Stimulated activated CD4-positive, alpha-beta T cell treated with anti-CD3 and anti-CD28 coated beads, Interleukin-1b, Interleukin-23, amount 100 ng/mL, for 24 hours (primary cell): Measurements from ENCODE around the gene ATAT1.

Experiments
- DNase-seq, 4 experiments: peaks; one replicate each; pipeline ENCODE4 v3.0.0-alpha.2; 2020; ENCODE audit warnings: low read depth in 4 of 4, low spot score in 1 of 4

ATAT1 gene

DNA sequence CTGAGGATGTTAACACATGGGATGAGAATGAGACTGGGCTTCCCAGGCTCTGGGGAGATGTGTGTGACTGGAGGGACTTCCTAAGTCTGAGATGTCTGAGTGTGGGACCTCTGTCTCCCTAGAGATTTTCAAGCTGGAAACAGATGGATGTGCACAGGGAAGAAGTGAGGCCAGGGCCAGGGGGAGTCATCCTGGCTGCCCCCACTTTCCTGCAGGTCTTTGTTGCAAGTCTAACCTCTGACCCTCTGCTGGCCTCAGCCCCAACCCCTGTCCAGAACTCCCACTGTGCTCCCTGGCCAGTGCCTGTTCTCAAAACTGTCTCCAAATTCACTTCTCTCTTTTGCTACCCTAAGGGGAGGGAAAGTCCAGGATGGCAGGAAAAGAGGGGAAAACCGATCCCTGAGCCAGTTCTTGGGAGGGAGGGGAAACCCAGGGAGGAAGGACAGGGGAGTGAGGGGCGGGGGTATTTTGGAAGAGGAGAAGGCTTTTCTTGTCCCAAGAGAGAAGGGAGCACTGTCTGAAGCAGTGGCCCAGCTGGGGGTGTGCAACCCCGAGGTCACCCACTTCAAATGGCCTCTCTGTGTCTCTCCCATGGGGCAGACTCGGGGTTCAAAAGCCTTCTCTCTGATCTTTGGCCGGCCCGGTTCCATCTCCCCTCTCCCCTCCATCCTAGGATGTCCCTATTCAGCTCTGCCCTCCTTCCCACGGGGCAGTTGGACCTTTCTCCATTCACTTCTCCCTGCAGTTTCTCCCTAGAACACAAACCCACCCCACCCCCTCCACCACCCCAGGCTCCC is 56.7 kb downstream of the ATAT1 start:
- no peak for DNase-seq

DNA sequence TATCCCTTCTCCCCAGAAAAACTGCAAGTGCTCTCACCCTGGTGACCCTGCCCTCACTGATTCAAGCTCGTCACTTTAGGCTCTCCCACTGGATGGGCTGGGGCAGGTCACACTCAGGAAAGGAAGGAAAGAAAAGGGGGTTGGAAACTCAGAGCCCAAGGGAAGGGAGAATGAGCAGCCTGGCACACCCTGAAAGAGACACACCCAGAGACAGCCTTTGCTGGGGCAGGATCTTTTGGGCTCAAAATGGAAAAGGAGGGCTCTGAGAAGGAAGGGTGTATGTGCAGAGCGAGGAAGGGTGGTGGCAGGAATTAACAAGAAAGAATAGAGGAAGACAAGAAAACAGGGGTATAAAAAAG is 57.3 kb downstream of the ATAT1 start:
- DNase-seq: no peak

DNA sequence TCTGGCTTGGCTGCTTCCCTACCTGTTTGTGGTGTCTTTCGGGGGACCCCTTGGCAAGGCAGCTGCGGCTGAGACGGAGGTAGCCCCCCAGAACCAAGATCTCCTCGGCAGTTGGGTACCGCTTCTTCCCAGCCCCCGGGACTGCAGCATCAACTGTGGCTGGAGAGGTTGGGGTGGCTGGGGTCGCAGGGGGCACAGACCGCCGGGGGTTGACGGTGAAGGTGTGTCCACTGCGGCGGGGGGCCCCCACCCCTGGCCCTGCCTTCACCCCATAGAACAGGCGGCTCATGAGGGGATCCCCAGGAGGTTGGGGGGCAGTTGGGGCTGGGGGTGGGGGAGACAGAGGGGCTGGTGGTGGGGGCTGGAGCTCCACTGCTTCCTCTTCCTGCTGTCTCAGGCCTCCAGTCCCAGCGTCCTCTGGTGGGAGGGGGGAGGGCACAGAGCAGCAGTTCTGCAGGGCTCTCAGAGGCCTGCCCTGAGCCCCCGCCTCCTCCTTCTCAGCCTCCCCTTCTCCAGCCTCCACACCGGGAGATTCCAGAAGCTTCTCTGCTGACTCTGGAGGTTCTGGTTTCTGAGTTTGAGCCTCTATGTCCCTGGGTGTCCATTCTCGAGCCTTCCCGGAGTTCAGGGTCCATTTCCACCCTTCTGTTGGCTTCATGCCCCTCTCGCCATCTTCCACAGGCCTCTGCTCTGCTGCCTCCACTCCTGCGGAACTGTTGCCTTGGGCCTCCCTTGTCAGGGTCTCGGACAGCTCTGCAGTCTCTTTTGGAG is 57.9 kb downstream of the ATAT1 start:
- DNase-seq: no peak

GRCh38 chr6:30685157-30686008 is 58.7 kb downstream of the ATAT1 start:
- DNase-seq: no peak

- peak; percentile 59 to 88 (median 70) for DNase-seq
Observed at GRCh38 chr6:30686009-30686907, 59.6 kb downstream of the ATAT1 start, which contains the start of gene PPP1R18. Gene PPP1R18 (minus strand): TSS chr6:30686645. CDS start chr6:30686018, 627 bp downstream.

DNA sequence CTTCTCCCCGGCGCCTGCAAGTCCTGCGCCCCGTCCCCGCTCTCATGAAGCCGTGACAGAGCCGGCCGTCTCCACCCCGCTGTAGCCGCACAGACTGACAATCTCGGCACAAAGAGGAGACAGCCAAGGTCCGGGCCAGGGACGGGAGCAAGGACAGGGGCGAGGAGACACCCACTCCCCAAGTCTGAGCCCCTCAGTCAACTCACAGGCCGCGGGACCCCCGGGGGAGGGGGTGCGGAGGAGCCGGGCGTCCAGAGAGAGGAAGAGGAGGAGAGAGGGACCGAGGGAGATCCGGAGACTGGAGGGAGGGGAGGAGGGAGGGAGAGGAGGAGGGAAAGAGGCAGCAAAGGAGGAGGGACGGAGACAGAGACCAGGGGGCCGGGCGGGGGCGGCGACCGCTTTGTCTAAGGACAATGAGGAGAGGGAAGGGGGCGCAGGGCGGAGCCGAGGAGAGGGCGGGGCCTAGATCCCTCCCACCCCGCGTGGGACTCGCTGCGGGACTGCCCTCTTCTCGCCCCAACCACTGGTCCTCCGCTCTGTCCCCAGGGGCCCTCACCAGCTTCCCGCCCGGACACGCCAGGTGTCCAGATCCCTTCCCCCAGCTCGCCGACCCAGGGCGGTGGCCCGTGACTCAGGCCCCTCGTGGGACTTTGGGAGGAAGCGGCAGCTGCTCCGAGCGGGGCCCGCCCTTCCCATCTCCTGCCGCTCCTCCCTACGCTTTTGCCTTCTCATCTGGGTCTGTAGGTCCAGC is 60.4 kb downstream of the ATAT1 start:
- DNase-seq: peak in 3 of 4 experiments; percentile 54 to 91 (median 73)

- no peak for DNase-seq
Observed at GRCh38 chr6:30687659-30688431, 61.2 kb downstream of the ATAT1 start.

DNA sequence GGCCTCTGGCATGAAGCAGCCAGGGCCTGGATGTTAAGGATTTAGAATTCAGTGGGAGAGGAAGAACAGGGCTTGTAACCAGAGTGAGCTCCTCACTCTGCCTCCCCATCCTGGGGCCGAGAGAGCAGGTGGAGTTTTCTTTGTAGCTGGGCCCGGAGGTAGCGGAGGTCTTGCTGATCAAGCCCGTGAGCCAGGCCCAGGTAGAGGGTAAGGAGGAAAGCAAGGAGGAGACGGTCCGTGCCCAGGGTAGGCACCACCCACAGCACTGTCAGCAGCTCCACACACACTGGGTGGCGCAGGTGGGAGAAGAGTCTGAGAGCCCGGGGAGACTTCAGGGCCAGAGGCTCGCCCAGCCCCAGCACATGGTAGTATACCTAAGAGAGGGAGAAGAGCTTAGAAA is 61.9 kb downstream of the ATAT1 start:
- no peak for DNase-seq

DNA sequence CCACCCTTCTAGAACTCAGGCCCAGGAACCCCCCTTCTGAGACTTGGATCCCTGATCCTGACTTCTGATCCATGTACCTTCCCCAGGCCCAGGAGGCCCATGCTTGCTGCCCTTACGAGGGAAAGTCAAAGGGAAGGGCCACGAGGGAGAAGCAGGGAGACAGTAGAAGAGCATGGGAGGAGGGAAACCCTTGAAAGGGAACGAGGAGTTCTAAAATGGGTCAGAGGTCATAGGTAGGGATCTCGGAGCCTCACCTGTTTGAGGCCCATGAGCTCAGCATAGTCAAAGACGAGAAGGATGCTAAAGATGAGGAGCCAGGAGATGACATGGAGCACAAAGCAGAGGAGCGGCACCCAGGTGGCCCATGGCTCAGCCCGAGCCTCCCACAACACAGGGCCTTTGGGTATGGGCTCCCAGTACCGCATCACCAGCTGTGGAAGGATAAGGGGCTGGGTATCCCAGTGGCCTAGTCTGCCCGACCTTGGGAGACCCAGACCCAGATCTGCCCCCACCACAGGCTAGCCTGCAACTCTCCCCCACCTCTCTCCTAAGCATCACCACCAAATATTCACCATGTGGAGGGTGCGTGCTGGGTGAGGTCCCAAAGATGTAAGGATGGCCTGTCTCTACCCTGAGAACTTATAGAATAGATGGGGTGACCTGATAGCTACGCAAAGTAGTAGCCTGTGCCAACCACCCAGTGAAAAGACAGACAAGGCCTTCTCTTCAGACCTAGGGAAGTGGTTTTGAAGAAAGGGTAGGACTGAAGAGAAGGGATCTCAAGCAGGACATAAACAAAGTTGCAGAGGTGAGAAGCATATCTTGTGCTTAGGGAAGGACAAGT is 62.6 kb downstream of the ATAT1 start:
- no peak for DNase-seq

- no peak for DNase-seq
Observed at GRCh38 chr6:30689985-30690384, 63.3 kb downstream of the ATAT1 start.

GRCh38 chr6:30690403-30691207 is 63.9 kb downstream of the ATAT1 start, which contains the start of gene NRM:
Gene NRM (minus strand): TSS chr6:30690984. CDS start chr6:30690974, 10 bp downstream.
- peak; percentile 54 to 76 (median 70) for DNase-seq

- no peak for DNase-seq
Observed at GRCh38 chr6:30691208-30691847, 64.7 kb downstream of the ATAT1 start.
